GM10266 (cell line): ENCODE results near the gene DDO.
"Not testable (repeated sequence)": the region's sequence is repeated elsewhere in the genome, so short reads cannot be mapped to it uniquely, and the experiment has no call there.

Source experiments
- DNase-seq: peaks from one replicate; pipeline ENCODE4 v3.0.0; 2012; ENCODE audit errors: extremely low spot score
- CTCF ChIP-seq: IDR thresholded peaks from 2 replicates; pipeline ENCODE4 v1.5.1; 2012; ENCODE audit warnings: mild to moderate bottlenecking, low read depth; ENCODE audit not compliant: control insufficient read depth, insufficient read depth; ENCODE audit errors: missing control alignments

The DDO gene

GRCh38 chr6:110355022-110355421 is 60.4 kb downstream of the DDO start:
- no peak for TF ChIP-seq CTCF
- DNase-seq = no peak

DNA sequence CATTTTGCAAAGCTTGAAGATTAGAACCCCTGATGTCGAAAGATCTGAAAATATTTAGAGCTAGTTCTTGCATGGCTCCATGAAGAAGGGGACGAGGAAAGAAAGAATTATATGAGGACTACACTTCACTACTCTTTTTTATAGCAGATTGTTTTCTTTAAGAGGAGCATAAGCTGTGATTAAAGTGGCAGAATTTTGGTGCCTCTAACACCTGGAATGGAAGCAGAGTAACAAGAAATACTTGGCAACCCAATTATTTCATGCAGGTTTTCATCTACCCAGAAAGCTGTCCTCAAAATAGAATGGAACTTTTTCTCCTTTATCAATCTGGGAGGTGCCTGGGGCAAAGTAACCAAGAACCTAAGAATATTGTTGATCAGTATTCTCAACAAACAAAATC is 61.2 kb downstream of the DDO start:
- TF ChIP-seq CTCF = no peak
- no peak for DNase-seq

- no peak for TF ChIP-seq CTCF
- no peak for DNase-seq
Measured at GRCh38 chr6:110353457-110354001, 61.8 kb downstream of the DDO start.

DNA sequence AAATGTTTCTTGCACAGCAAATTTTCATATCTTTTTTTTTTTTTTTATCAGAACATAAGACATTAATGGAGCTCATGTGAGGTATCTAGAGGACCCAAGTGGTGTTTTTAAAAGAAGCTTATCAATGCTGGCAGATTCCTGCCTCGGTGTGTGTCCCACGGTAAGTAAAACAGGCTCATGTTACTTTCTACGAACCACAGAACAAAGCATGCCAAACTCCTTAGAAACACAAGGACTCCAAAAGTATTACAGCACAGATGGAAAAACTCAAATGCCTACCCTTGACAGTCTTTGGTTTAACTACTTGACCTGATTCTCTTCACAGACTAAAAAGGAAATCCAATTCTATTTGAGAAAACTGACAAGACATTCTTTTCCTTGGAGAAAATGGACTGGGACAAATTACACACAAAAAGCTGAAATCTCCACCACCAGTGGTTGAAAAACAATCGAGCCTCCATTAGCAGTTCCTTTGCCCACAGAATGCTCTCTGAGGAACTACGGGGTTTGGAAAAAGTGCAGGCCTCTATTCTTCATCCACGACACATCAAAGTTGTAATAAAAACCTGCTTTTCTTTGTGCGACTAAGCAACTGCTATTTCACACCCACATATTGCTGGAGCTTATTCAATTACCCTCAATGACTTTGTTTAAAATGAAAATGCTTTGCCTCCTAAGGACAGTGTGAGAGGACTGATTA is 62.7 kb downstream of the DDO start:
- DNase-seq = no peak

GRCh38 chr6:110351986-110352385 is 63.4 kb downstream of the DDO start:
- no peak for DNase-seq
- no peak for TF ChIP-seq CTCF

More for the DNA sequence above, 62.7 kb downstream of the DDO start:
- TF ChIP-seq CTCF = no peak

- no peak for DNase-seq
- TF ChIP-seq CTCF = no peak
Measured at GRCh38 chr6:110351546-110351945, 63.8 kb downstream of the DDO start.

- not testable (repeated sequence) for DNase-seq
Measured at GRCh38 chr6:110350593-110350992, 64.8 kb downstream of the DDO start.
